WTC11 (cell line): ENCODE data around the gene SAG.

Experiments
- ATF1 ChIP-seq: sonication (generic); formaldehyde crosslinking; IDR thresholded peaks from 2 replicates; pipeline ENCODE4 v1.8.1; 2023; ENCODE audit warnings: mild to moderate bottlenecking, moderate library complexity, missing genetic modification reagents
- ATF3 ChIP-seq: sonication (generic); formaldehyde crosslinking; conservative IDR thresholded peaks from 2 replicates; pipeline ENCODE4 v1.8.1; 2022; ENCODE audit warnings: mild to moderate bottlenecking, missing genetic modification reagents
- ATF6 ChIP-seq: sonication (generic); formaldehyde crosslinking; IDR thresholded peaks from 2 replicates; pipeline ENCODE4 v1.8.1; 2023; ENCODE audit warnings: mild to moderate bottlenecking, missing genetic modification reagents
- CTCF ChIP-seq: fragments of 200-600 bp; IDR thresholded peaks from 2 replicates; pipeline ENCODE4 v1.8.0; 2022; ENCODE audit warnings: antibody characterized with exemption
- ELF4 ChIP-seq: sonication (generic); formaldehyde crosslinking; IDR thresholded peaks from 2 replicates; pipeline ENCODE4 v1.8.1; 2022; ENCODE audit warnings: low read depth, mild to moderate bottlenecking, moderate library complexity, missing genetic modification reagents
- ESRRA ChIP-seq: sonication (generic); formaldehyde crosslinking; IDR thresholded peaks from 2 replicates; pipeline ENCODE4 v1.8.1; 2022; ENCODE audit warnings: mild to moderate bottlenecking, missing genetic modification reagents, borderline replicate concordance
- IRF1 ChIP-seq: sonication (generic); formaldehyde crosslinking; IDR thresholded peaks from 2 replicates; pipeline ENCODE4 v1.8.0; 2023; ENCODE audit warnings: missing genetic modification reagents
- MAX ChIP-seq: sonication (generic); formaldehyde crosslinking; IDR thresholded peaks from 2 replicates; pipeline ENCODE4 v1.8.0; 2022; ENCODE audit warnings: mild to moderate bottlenecking, missing genetic modification reagents
- PREB ChIP-seq: sonication (generic); formaldehyde crosslinking; IDR thresholded peaks from 2 replicates; pipeline ENCODE4 v1.8.1; 2022; ENCODE audit warnings: mild to moderate bottlenecking, missing genetic modification reagents, moderate library complexity, borderline replicate concordance
- ZBTB43 ChIP-seq: sonication (generic); formaldehyde crosslinking; IDR thresholded peaks from 2 replicates; pipeline ENCODE4 v1.8.1; 2023; ENCODE audit warnings: mild to moderate bottlenecking, missing genetic modification reagents
- ZNF121 ChIP-seq: sonication (generic); formaldehyde crosslinking; IDR thresholded peaks from 2 replicates; pipeline ENCODE4 v1.8.0; 2023; ENCODE audit warnings: missing genetic modification reagents
- ZNF263 ChIP-seq: sonication (generic); formaldehyde crosslinking; IDR thresholded peaks from 2 replicates; pipeline ENCODE4 v1.8.1; 2022; ENCODE audit warnings: low read depth, mild to moderate bottlenecking, moderate library complexity, missing genetic modification reagents

- no peak for TF ChIP-seq CTCF
- no peak for TF ChIP-seq ELF4 (CRISPR knock-in tag)
- no peak for TF ChIP-seq ATF1 (CRISPR knock-in tag)
- no peak for TF ChIP-seq ZNF263 (CRISPR knock-in tag)
- TF ChIP-seq ATF6 (CRISPR knock-in tag): no peak
- no peak for TF ChIP-seq PREB (CRISPR knock-in tag)
- TF ChIP-seq IRF1 (CRISPR knock-in tag): no peak
- TF ChIP-seq ESRRA (CRISPR knock-in tag): no peak
- TF ChIP-seq ATF3 (CRISPR knock-in tag): no peak
- no peak for TF ChIP-seq MAX (CRISPR knock-in tag)
- no peak for TF ChIP-seq ZBTB43
- TF ChIP-seq ZNF121 (CRISPR knock-in tag): no peak
Observed at GRCh38 chr2:233287871-233288270, 19.7 kb upstream of the SAG start.
